ENCODE results near the gene MRPL46. TPM values are rescaled to one million over a fixed set of nuclear protein-coding genes. Genes with fewer than 3 reads are reported as not detected.

The MRPL46 gene
- total and polyA plus RNA-seq, 2 of the 8 experiments (the other 6 are each of a cell fraction or from before 2014, with no cell fraction given), result 17.2 to 24.5 TPM

DNA sequence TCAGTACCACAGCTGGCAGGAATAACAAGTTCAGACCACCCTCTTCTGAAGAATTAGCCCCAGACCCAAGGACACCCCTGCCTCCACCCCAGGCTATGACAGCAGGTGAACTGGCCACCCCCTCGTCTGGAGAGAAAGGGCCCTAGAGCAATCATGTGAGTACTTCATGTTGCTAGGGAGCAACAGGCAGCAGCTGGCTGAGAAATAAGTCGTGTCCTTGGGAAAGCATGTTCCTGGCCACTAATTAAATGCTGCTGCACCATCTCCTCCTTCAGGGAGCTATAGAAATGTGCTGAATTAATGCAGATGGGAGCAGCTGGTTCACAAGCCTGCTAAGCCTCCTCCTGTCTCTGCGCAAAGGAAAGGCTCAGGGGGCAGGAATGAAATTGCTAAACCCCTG, 31.8 kb upstream of the MRPL46 start:
- Histone ChIP-seq H4K8ac (ENCODE audit: extremely low read depth, insufficient read depth, low read length) (no peak overlapping the region), H3K4me1 (replicated peaks in 1 of 4; ENCODE audit: control insufficient read depth in 3 of 4, insufficient read depth in 4 of 4, low read length in 3 of 4) (peaks cover 0 to 5% (median 3%) of the 10 kb centered on the region in 4 experiments; a peak in 2 of 7 replicates), H3K4me3 (ENCODE audit: extremely low read depth in 1 of 4, insufficient read depth in 2 of 4, low read depth in 3 of 4, low read length in 4 of 4) (no peak overlapping the region), H2BK20ac (ENCODE audit: low read length) (no peak overlapping the region), H2AFZ (ENCODE audit: low read length) (no peak overlapping the region), H3K18ac (ENCODE audit: extremely low read depth, low read length) (no peak overlapping the region; the same call in 1 of the 2 replicates), H3K9ac (replicated peaks in 1 of 4; ENCODE audit: extremely low read depth in 1 of 4, low read depth in 3 of 4, low read length in 3 of 4) (no peak overlapping the region), H3K14ac (ENCODE audit: insufficient read length) (no peak overlapping the region), H3K23ac (ENCODE audit: insufficient read length) (no peak overlapping the region), H2BK12ac (ENCODE audit: low read depth, low read length) (no peak overlapping the region), H2BK15ac (ENCODE audit: low read length) (no peak overlapping the region), H3K9me3 (ENCODE audit: insufficient read depth in 2 of 2, low read depth in 1 of 2, low read length in 1 of 2) (no peaks in the 10 kb centered on the region), H3K4me2 (ENCODE audit: insufficient read depth in 1 of 2, low read depth in 2 of 2, low read length in 2 of 2) (no peak overlapping the region), H3K36me3 (ENCODE audit: control insufficient read depth in 2 of 4, insufficient read depth in 4 of 4, low read length in 3 of 4) (no peaks in the 10 kb centered on the region), H2BK5ac (ENCODE audit: low read depth, low read length) (no peak overlapping the region), H3K4ac (replicated peaks; ENCODE audit: insufficient read length, low read depth, low read length) (no peak overlapping the region), H3K27me3 (replicated peaks in 1 of 4; ENCODE audit: control insufficient read depth in 3 of 4, extremely low read depth in 1 of 4, insufficient read depth in 3 of 4, low read length in 3 of 4) (no peaks in the 10 kb centered on the region), H3K79me2 (ENCODE audit: control insufficient read depth in 1 of 2, insufficient read depth in 2 of 2, low read length in 2 of 2) (no peaks in the 10 kb centered on the region), H3K79me1 (ENCODE audit: low read depth, low read length) (no peaks in the 10 kb centered on the region), H2BK120ac (replicated peaks; ENCODE audit: low read depth, low read length) (no peak overlapping the region), H4K5ac (ENCODE audit: insufficient read length, low read depth, low read length) (no peak overlapping the region), H3K23me2 (ENCODE audit: low read depth, low read length) (no peaks in the 10 kb centered on the region), H4K20me1 (replicated peaks in 1 of 2; ENCODE audit: control insufficient read depth in 1 of 2, insufficient read depth in 2 of 2, low read length in 2 of 2) (no peaks in the 10 kb centered on the region), H3K27ac (ENCODE audit: low read depth, low read length) (no peak overlapping the region), H3K56ac (replicated peaks; ENCODE audit: insufficient read length, low read depth, low read length) (no peak overlapping the region), H4K91ac (replicated peaks; ENCODE audit: insufficient read length, low read length) (no peak overlapping the region), H2AK5ac (ENCODE audit: low read depth, low read length) (no peak overlapping the region)
- 82% methylated on average over 3 of the region's 3 CpGs; no CpG with 5 or more reads in 1 of the 2 experiments for WGBS, 2 experiments (ENCODE audit: extremely low coverage in 1 of 2, insufficient coverage in 1 of 2, insufficient read length in 1 of 2, insufficient replicate concordance in 2 of 2, low coverage in 1 of 2, low lambda C conversion rate in 2 of 2, missing lambda C conversion rate in 1 of 2)
- DNase-seq (ENCODE audit: low read depth in 1 of 2, low spot score in 2 of 2) (no peak), FAIRE-seq (no peak)
- CTCF ChIA-PET (ENCODE audit: partially characterized antibody), result interaction anchor here (0.8 to 2.2 kb wide), 3 partner anchors 10 to 30 kb away, joined by 3 to 14 read pairs (median 3); no protein-coding TSS in a partner anchor
- POLR2A ChIA-PET (ENCODE audit: partially characterized antibody), result interaction anchor here (1.1 to 1.3 kb wide), 2 partner anchors 10 to 15 kb away, joined by 3 to 4 read pairs; no protein-coding TSS in a partner anchor
- no peak for TF ChIP-seq RAD21 (IDR thresholded peaks at IDR 0.05 in 1 of 2, conservative IDR thresholded peaks at IDR 0.05 in 1 of 2; ENCODE audit: low read depth in 2 of 2, low read length in 2 of 2)
- TF ChIP-seq YY1 (IDR thresholded peaks at IDR 0.05; ENCODE audit: low read depth, low read length), result no peak
- TF ChIP-seq CHD2 (IDR thresholded peaks at IDR 0.05; ENCODE audit: low read length), result no peak
- no peak for TF ChIP-seq NANOG (IDR thresholded peaks at IDR 0.05; ENCODE audit: insufficient read depth, low read depth, low read length, poor library complexity, severe bottlenecking)
- TF ChIP-seq PHF8 (conservative IDR thresholded peaks at IDR 0.05; ENCODE audit: low read depth, low read length), result no peak
- no peak for TF ChIP-seq TAF7 (optimal IDR thresholded peaks at IDR 0.05; ENCODE audit: borderline replicate concordance, low read depth, low read length)
- no peak for TF ChIP-seq SP1 (IDR thresholded peaks at IDR 0.05; ENCODE audit: low read depth, low read length)
- TF ChIP-seq SP4 (IDR thresholded peaks at IDR 0.05; ENCODE audit: low read length), result no peak
- TF ChIP-seq, protein P1, sequence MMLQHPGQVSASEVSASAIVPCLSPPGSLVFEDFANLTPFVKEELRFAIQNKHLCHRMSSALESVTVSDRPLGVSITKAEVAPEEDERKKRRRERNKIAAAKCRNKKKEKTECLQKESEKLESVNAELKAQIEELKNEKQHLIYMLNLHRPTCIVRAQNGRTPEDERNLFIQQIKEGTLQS (IDR thresholded peaks at IDR 0.05; ENCODE audit: insufficient read depth, low read depth, low read length), result no peak
- no peak for TF ChIP-seq GABPA (IDR thresholded peaks at IDR 0.05; ENCODE audit: borderline replicate concordance, insufficient read depth, low read length)
- no peak for TF ChIP-seq GTF2F1 (IDR thresholded peaks at IDR 0.05; ENCODE audit: borderline replicate concordance, low read depth, low read length)
- no peak for TF ChIP-seq CEBPB (IDR thresholded peaks at IDR 0.05; ENCODE audit: low read depth, low read length)

All from H1 (cell line).